Measurements from ENCODE around the gene CCDC9. TPM values are rescaled to one million over a fixed set of nuclear protein-coding genes. Genes with fewer than 3 reads are reported as not detected.

Gene CCDC9
- total and polyA plus RNA-seq, 2 of the 8 experiments (the other 6 are each of a cell fraction or from before 2014, with no cell fraction given) = 3.7 to 29.8 TPM

GRCh38 chr19:47236072-47236675 lies 20.2 kb upstream of the CCDC9 start:
- Histone ChIP-seq H3K14ac (ENCODE audit: insufficient read length) (no peak overlapping the region), H2AFZ (ENCODE audit: low read length) (no peak overlapping the region), H3K4ac (replicated peaks; ENCODE audit: insufficient read length, low read depth, low read length) (peak overlapping the region; percentile 51), H3K4me3 (ENCODE audit: extremely low read depth in 1 of 4, insufficient read depth in 2 of 4, low read depth in 3 of 4, low read length in 4 of 4) (no peak overlapping the region), H2BK15ac (ENCODE audit: low read length) (peak overlapping the region; percentile 88), H2BK5ac (ENCODE audit: low read depth, low read length) (no peak overlapping the region), H4K8ac (ENCODE audit: extremely low read depth, insufficient read depth, low read length) (peak overlapping the region; percentile 62; the same call in 1 of the 2 replicates), H3K56ac (replicated peaks; ENCODE audit: insufficient read length, low read depth, low read length) (no peak overlapping the region), H3K9ac (replicated peaks in 1 of 4; ENCODE audit: extremely low read depth in 1 of 4, low read depth in 3 of 4, low read length in 3 of 4) (no peak overlapping the region), H3K23me2 (ENCODE audit: low read depth, low read length) (peaks cover 9% of the 10 kb centered on the region), H3K23ac (ENCODE audit: insufficient read length) (no peak overlapping the region), H3K36me3 (ENCODE audit: control insufficient read depth in 2 of 4, insufficient read depth in 4 of 4, low read length in 3 of 4) (no peaks in the 10 kb centered on the region), H4K20me1 (replicated peaks in 1 of 2; ENCODE audit: control insufficient read depth in 1 of 2, insufficient read depth in 2 of 2, low read length in 2 of 2) (peaks cover 3 to 4% of the 10 kb centered on the region in 2 experiments), H2BK20ac (ENCODE audit: low read length) (peak overlapping the region; percentile 86; the same call in 1 of the 2 replicates), H4K91ac (replicated peaks; ENCODE audit: insufficient read length, low read length) (no peak overlapping the region), H2AK5ac (ENCODE audit: low read depth, low read length) (0 out of 2 replicates have a peak overlapping the region, but pooled peaks have one; percentile 65), H2BK12ac (ENCODE audit: low read depth, low read length) (peak overlapping the region; percentile 90; the same call in 1 of the 2 replicates), H3K18ac (ENCODE audit: extremely low read depth, low read length) (no peak overlapping the region; the same call in 1 of the 2 replicates), H3K27me3 (replicated peaks in 1 of 4; ENCODE audit: control insufficient read depth in 3 of 4, extremely low read depth in 1 of 4, insufficient read depth in 3 of 4, low read length in 3 of 4) (peaks cover 0 to 17% (median 16%) of the 10 kb centered on the region in 4 experiments; a peak in 6 of 7 replicates), H3K4me1 (replicated peaks in 1 of 4; ENCODE audit: control insufficient read depth in 3 of 4, insufficient read depth in 4 of 4, low read length in 3 of 4) (peaks cover 16 to 27% (median 21%) of the 10 kb centered on the region in 4 experiments), H3K79me1 (ENCODE audit: low read depth, low read length) (no peaks in the 10 kb centered on the region), H3K9me3 (ENCODE audit: insufficient read depth in 2 of 2, low read depth in 1 of 2, low read length in 1 of 2) (no peaks in the 10 kb centered on the region), H3K4me2 (ENCODE audit: insufficient read depth in 1 of 2, low read depth in 2 of 2, low read length in 2 of 2) (no peak overlapping the region), H3K27ac (ENCODE audit: low read depth, low read length) (no peak overlapping the region), H2BK120ac (replicated peaks; ENCODE audit: low read depth, low read length) (no peak overlapping the region), H3K79me2 (ENCODE audit: control insufficient read depth in 1 of 2, insufficient read depth in 2 of 2, low read length in 2 of 2) (peaks cover 0 to 5% of the 10 kb centered on the region in 2 experiments; a peak in 1 of 4 replicates), H4K5ac (ENCODE audit: insufficient read length, low read depth, low read length) (no peak overlapping the region)
- FAIRE-seq = no peak
- POLR2A ChIA-PET (ENCODE audit: partially characterized antibody) = interaction anchor here (0.9 to 2.1 kb wide), 3 partner anchors 8 to 15 kb away, joined by 4 to 7 read pairs (median 5); no protein-coding TSS in a partner anchor
- no peak for TF ChIP-seq USF2 (IDR thresholded peaks at IDR 0.05; ENCODE audit: low read length)
- no peak for TF ChIP-seq GABPA (IDR thresholded peaks at IDR 0.05; ENCODE audit: borderline replicate concordance, insufficient read depth, low read length)
- TF ChIP-seq KDM5A (IDR thresholded peaks at IDR 0.05; ENCODE audit: low read length) = no peak
- no peak for TF ChIP-seq SUZ12 (IDR thresholded peaks at IDR 0.05; ENCODE audit: low read length)
- no peak for TF ChIP-seq KDM4A (IDR thresholded peaks at IDR 0.05; ENCODE audit: low read depth, low read length, severe bottlenecking)
- TF ChIP-seq SRF (IDR thresholded peaks at IDR 0.05; ENCODE audit: low read depth, low read length) = no peak
- WGBS, 2 experiments (ENCODE audit: extremely low coverage in 1 of 2, insufficient coverage in 1 of 2, insufficient read length in 1 of 2, insufficient replicate concordance in 2 of 2, low coverage in 1 of 2, low lambda C conversion rate in 2 of 2, missing lambda C conversion rate in 1 of 2) = 91% methylated on average over 12 of the region's 12 CpGs; no CpG with 5 or more reads in 1 of the 2 experiments
- no peak for DNase-seq (ENCODE audit: low read depth in 1 of 2, low spot score in 2 of 2)
- CTCF ChIA-PET (ENCODE audit: partially characterized antibody) = interaction anchor here (0.9 to 8.3 kb wide), 4 partner anchors 9 to 111 kb away, joined by 3 to 85 read pairs (median 26); no protein-coding TSS in a partner anchor

All from H1 (cell line).